RWPE2 (cell line): Measurements from ENCODE around the gene TAF3.

Experiments used
- ATAC-seq: fragments of 200-7000 bp; cut with Tn5 transposase; 3 replicates; pipeline ENCODE4 v1.9.1; 2021; ENCODE audit warnings: low read depth
- DNase-seq: peaks from one replicate; pipeline ENCODE4 v3.0.0-alpha.2; 2020; ENCODE audit warnings: low spot score
- H3K27ac ChIP-seq: fragments of 450-650 bp; 2 replicates; pipeline ENCODE4 v1.5.1; 2017; ENCODE audit warnings: mild to moderate bottlenecking; ENCODE audit not compliant: poor library complexity, severe bottlenecking
- H3K27me3 ChIP-seq: fragments of 250-450 bp; sonication (Bioruptor Pico); 2 replicates; pipeline ENCODE4 v1.5.1; 2021; ENCODE audit warnings: mild to moderate bottlenecking, moderate library complexity; ENCODE audit not compliant: insufficient read depth, poor library complexity, severe bottlenecking
- H3K36me3 ChIP-seq: fragments of 250-450 bp; sonication (Bioruptor Pico); 2 replicates; pipeline ENCODE4 v1.5.1; 2020; ENCODE audit warnings: low read depth, mild to moderate bottlenecking, moderate library complexity
- H3K4me1 ChIP-seq: fragments of 250-450 bp; sonication (Bioruptor Pico); 2 replicates; pipeline ENCODE4 v1.5.1; 2021; ENCODE audit warnings: mild to moderate bottlenecking, moderate library complexity; ENCODE audit not compliant: insufficient read depth, poor library complexity, severe bottlenecking
- H3K4me3 ChIP-seq: fragments of 250-450 bp; sonication (Bioruptor Pico); 2 replicates; pipeline ENCODE4 v1.5.1; 2021; ENCODE audit warnings: mild to moderate bottlenecking, moderate library complexity; ENCODE audit not compliant: severe bottlenecking
- H3K9me3 ChIP-seq: fragments of 250-450 bp; sonication (Bioruptor Pico); 2 replicates; pipeline ENCODE4 v1.5.1; 2021; ENCODE audit warnings: mild to moderate bottlenecking, moderate library complexity; ENCODE audit not compliant: severe bottlenecking
- CTCF ChIP-seq: fragments of 450-650 bp; IDR thresholded peaks from one replicate; pipeline ENCODE4 v1.5.1; 2017; ENCODE audit warnings: mild to moderate bottlenecking, moderate library complexity; ENCODE audit not compliant: poor library complexity, severe bottlenecking

Gene TAF3

DNA sequence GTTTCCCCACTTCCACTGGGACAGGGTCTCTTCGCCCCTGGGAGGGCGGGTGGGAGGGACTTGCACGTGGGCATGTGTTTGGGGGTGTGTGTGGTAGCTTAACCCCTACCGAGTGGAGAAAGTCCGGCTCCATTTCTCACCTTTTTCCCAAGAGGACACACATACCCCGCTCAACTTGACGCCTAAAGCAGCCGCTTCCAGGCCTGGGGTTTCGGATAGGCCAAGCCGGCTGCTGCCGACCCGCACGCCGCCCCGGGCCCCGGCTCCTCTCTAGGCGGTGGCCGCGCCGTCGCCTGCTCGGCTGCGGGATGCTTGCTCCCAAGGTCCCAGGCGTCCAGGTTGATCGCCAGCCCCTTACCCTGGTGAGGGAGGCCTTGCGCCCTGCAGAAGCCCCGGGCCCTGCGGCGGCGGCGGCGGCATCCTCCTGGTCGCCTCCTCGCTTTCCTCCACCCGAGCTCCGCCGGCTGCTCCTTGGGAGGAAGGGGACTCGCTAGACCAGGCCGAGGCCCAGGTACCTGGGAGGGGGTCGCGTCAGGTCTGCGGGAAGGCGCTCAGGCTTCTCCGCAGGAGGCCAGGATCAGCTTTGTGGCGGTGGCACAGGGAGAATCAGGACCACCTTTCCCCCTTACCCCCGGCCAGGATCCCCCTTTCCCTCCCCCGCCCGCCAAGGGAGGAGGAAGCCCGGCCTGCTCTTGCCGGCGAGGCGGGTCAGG, 233.0 kb downstream of the TAF3 start:
- Histone ChIP-seq H3K4me1 (no peaks in the 10 kb centered on the region), H3K4me3 (no peak overlapping the region), H3K36me3 (no peaks in the 10 kb centered on the region), H3K27ac (no peak overlapping the region), H3K27me3 (no peaks in the 10 kb centered on the region), H3K9me3 (no peaks in the 10 kb centered on the region)
- ATAC-seq: no peak
- no peak for DNase-seq
- TF ChIP-seq CTCF: no peak

DNA sequence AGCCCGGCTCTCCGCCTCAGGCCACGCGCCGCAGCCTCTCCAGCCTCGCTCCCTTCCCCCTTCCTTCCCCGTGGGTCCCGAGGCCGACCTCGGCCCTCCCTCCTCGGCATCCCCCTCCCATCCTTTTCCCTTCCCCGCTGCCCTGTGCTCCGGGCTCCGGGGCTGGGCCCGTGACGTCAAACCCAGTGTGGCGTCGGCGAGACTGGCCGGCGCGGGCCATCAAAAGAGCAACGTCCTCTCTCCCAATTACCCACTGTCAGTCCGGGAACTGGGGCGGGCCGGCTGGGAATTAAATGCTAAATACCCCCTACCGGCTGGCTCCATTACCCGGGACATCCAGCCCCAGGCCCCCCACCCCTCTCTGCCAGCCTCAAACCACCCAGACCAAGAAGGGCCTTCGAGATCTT, 233.5 kb downstream of the TAF3 start:
- Histone ChIP-seq H3K9me3 (no peaks in the 10 kb centered on the region), H3K27ac (no peak overlapping the region), H3K4me1 (no peaks in the 10 kb centered on the region), H3K27me3 (no peaks in the 10 kb centered on the region), H3K4me3 (no peak overlapping the region), H3K36me3 (no peaks in the 10 kb centered on the region)
- no peak for TF ChIP-seq CTCF
- ATAC-seq (no peak), DNase-seq (no peak)

GRCh38 chr10:8052341-8052955, 234.1 kb downstream of the TAF3 start:
- no peaks in the 10 kb centered on the region for H3K9me3 ChIP-seq
- no peak overlapping the region for H3K27ac ChIP-seq
- ATAC-seq (no peak), DNase-seq (no peak)
- TF ChIP-seq CTCF: no peak
- no peak overlapping the region for H3K4me3 ChIP-seq
- no peaks in the 10 kb centered on the region for H3K27me3 ChIP-seq
- H3K36me3 ChIP-seq: no peaks in the 10 kb centered on the region
- H3K4me1 ChIP-seq: no peaks in the 10 kb centered on the region

GRCh38 chr10:8052956-8053445, 234.7 kb downstream of the TAF3 start:
- TF ChIP-seq CTCF: no peak
- DNase-seq: no peak
- Histone ChIP-seq H3K36me3 (no peaks in the 10 kb centered on the region), H3K4me1 (no peaks in the 10 kb centered on the region), H3K9me3 (no peaks in the 10 kb centered on the region), H3K27ac (peak overlapping the region; percentile 78), H3K27me3 (no peaks in the 10 kb centered on the region), H3K4me3 (no peak overlapping the region)
- ATAC-seq: no peak
